ENCODE measurements around the gene REG1B. TPM values are rescaled to one million over a fixed set of nuclear protein-coding genes. Genes with fewer than 3 reads are reported as not detected.

REG1B gene
- total RNA-seq, 1 donor = not detected

DNA sequence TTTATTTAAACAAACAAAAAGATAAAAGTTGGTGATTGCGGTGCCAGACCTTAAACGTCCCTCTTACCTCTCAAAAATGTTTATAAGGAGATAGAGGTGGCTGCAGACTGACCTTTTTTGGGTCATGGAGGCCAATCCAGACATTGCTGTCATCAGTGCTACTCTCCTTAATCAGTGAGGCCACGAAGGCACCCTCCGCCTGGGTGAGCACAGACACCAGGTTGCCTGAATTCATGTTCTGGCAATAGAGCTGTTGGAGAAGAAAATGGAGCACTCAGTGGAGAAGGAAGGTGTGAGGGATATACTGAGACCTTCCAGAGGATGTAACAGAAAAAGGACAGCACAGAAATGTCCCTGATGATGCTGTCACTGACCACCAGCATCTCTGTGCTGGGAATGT, 1.5 kb downstream of the REG1B start:
- TF ChIP-seq, protein P1, sequence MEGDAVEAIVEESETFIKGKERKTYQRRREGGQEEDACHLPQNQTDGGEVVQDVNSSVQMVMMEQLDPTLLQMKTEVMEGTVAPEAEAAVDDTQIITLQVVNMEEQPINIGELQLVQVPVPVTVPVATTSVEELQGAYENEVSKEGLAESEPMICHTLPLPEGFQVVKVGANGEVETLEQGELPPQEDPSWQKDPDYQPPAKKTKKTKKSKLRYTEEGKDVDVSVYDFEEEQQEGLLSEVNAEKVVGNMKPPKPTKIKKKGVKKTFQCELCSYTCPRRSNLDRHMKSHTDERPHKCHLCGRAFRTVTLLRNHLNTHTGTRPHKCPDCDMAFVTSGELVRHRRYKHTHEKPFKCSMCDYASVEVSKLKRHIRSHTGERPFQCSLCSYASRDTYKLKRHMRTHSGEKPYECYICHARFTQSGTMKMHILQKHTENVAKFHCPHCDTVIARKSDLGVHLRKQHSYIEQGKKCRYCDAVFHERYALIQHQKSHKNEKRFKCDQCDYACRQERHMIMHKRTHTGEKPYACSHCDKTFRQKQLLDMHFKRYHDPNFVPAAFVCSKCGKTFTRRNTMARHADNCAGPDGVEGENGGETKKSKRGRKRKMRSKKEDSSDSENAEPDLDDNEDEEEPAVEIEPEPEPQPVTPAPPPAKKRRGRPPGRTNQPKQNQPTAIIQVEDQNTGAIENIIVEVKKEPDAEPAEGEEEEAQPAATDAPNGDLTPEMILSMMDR (IDR thresholded peaks at IDR 0.05; ENCODE audit: insufficient read depth, low read depth, low read length) = no peak
- DNase-seq (ENCODE audit: low read depth) = no peak

DNA sequence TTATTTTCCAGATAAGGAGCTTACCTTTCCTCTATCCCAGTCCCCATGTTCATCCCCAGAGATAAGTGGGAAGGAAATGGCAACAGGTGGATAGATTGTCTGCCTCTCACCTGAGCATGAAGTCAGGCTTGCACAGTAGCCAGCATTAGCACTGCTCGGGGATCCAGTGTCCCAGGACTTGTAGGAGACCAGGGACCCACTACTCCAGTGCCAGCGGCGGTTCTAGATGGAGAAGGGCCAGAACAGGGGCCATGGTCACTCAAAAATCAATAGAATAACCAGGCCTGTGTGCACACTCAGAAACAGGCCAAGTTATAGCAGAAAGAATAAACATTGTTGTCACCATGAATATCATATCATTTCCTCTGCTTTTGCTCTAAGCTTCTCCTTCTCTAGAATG, 2.4 kb downstream of the REG1B start:
- DNase-seq (ENCODE audit: low read depth) = no peak
- TF ChIP-seq, protein P1 (IDR thresholded peaks at IDR 0.05; ENCODE audit: insufficient read depth, low read depth, low read length) = no peak
- no peak overlapping the region for H3K4me3 ChIP-seq (ENCODE audit: low read depth, low read length)

More for the DNA sequence above, 1.5 kb downstream of the REG1B start:
- H3K4me3 ChIP-seq (ENCODE audit: low read depth, low read length) = no peak overlapping the region

- TF ChIP-seq, protein P1 (IDR thresholded peaks at IDR 0.05; ENCODE audit: insufficient read depth, low read depth, low read length) = no peak
- H3K4me3 ChIP-seq (ENCODE audit: low read depth, low read length) = no peak overlapping the region
- no peak for DNase-seq (ENCODE audit: low read depth)
These were observed 3.2 kb downstream of the REG1B start for GRCh38 chr2:79084495-79085135.

- TF ChIP-seq, protein P1 (IDR thresholded peaks at IDR 0.05; ENCODE audit: insufficient read depth, low read depth, low read length) = no peak
- H3K4me3 ChIP-seq (ENCODE audit: low read depth, low read length) = no peak overlapping the region
- DNase-seq (ENCODE audit: low read depth) = no peak
These were observed 4.1 kb downstream of the REG1B start for GRCh38 chr2:79083597-79084251.

DNA sequence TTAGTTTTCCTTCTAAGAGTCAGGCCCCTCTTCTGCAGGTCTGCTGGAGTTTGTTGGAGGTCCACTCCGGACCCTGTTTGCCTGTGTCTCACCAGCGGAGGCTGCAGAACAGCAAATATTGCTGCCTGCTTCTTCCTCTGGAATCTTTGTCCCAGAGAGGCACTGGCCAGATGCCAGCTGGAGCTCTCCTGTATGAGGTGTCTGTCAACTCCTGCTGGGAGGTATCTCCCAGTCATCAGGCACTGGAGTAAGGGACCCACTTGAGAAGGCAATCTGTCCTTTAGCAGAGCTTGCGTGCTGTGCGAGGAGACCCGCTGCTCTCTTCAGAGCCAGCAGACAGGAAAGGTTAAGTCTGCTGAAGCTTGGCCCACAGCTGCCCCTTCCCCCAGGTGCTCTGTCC, 4.8 kb downstream of the REG1B start:
- H3K4me3 ChIP-seq (ENCODE audit: low read depth, low read length) = no peak overlapping the region
- TF ChIP-seq, protein P1 (IDR thresholded peaks at IDR 0.05; ENCODE audit: insufficient read depth, low read depth, low read length) = no peak
- DNase-seq (ENCODE audit: low read depth) = no peak

DNA sequence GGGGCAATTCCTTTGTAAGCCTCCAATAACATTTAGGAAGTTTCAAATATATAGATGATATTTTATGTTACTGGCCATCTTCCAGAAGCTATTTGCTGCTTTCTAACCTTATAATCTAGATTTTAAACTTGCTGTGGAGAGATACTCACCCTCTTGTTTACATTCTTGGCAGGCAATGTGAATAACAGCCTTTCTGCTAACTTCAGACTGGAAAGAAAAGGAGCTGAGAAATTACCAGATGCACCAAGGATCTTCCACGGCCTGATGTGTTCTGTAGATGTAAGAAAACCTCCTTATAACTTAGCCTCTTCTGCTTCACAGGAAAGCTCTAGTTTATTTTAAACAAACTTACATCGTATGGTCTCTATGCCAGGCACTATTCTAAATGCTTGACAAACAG, 16.7 kb downstream of the REG1B start:
- no peak overlapping the region for H3K4me3 ChIP-seq (ENCODE audit: low read depth, low read length)
- TF ChIP-seq, protein P1 (IDR thresholded peaks at IDR 0.05; ENCODE audit: insufficient read depth, low read depth, low read length) = no peak
- no peak for DNase-seq (ENCODE audit: low read depth)

Measured in fibroblast of villous mesenchyme (primary cell).